GM18870 (cell line): ENCODE measurements around the gene DDX42.
A peak's percentile ranks its signal among the peaks of the same experiment; 100 is the strongest.
"Not testable (repeated sequence)": the region's sequence is repeated elsewhere in the genome, so short reads cannot be mapped to it uniquely, and the experiment has no call there.

Experiments
- ATAC-seq: cut with Tn5 transposase; IDR thresholded peaks from one replicate; pipeline ENCODE4 v1.9.1; 2021; ENCODE audit warnings: moderate library complexity; ENCODE audit not compliant: unreplicated experiment

DDX42 gene

GRCh38 chr17:63837480-63837879 is 63.5 kb downstream of the DDX42 start:
- ATAC-seq = no peak

- no peak for ATAC-seq
Observed at GRCh38 chr17:63837962-63838600, 64.1 kb downstream of the DDX42 start.

- ATAC-seq = no peak
Observed at GRCh38 chr17:63838631-63839171, 64.7 kb downstream of the DDX42 start.

- no peak for ATAC-seq
Observed at GRCh38 chr17:63840591-63841349, 66.8 kb downstream of the DDX42 start.

DNA sequence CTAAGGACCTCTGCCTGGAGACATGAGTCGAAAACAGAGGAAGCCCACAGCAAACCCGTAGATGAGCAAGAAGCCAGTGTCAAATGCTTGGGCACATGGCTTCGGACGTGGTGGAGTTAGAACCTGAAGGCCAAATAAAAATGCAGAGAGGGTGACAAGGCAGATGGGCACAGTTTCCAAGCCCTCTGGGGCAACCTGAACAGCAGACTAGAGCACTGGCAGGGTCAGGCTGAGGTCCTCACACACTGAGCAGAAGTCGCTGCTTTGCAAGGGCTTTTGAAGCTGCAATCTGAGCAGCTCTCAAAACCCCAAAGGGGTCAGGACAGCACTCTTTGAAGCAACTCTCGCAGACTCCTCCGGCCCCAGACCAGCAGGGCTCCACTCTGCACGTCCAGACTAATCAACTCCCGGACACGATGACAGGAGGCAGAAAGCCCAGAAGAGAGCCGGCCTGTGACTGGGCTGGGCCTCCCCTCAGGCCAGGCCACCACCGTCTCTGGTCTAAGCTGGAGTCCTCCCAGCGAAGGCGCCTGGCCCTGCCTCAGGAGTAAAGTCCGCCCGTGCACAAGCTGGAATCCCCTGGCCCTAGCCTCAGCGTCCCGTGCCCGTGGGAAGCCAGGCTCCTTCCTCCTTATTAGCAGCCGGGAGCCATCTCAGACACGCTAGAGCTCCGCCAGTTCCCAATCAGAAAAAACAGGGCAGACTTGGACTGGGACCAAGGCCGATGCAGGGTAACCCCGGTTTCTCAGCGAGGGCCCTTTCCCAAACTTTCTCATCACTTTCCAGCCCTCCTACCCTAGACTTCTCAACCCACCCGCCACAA is 67.6 kb downstream of the DDX42 start:
- ATAC-seq = no peak

GRCh38 chr17:63842173-63842539 is 68.2 kb downstream of the DDX42 start:
- peak; percentile 9 for ATAC-seq

DNA sequence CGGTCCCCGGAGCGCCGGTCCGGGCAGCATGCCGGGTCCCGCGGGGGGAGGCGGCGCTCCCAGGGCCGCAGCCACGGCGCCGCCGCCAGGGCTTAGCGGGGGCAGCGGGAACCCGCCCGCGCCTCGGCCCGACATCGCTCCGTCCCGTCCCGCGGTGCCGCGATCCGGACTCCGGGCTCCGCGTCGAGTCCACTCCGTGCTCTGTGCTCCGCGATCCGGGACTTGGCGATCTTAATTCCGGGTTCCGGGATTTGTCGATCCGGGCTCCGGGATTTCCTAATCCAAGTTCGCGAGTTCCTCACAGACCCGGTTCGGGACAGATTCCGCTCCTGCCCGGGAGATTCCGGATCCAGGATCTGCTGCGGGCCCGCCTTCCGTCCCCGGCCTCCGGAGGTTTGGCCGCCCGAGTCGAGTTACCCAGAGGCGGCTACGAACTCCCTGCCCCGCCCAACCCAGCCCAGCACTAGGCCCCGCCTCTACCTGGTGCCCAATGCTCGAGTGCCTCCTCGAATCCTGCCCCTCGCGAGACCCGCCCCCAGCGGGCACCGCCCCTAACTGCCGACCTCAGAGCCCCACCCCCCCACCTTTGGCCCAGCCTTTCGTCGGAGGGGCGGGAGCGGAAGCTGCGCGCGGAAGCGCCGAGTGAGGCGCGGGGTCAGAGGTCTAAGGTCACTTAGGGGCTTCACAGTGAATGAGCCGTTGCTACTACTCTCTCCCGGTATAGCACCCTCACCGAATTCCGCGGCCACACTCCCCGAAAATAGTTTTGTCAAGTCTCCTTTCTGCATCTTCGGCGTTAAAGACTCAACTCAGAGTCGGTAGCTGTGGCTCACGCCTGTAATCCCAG is 68.8 kb downstream of the DDX42 start, which contains the start of gene SMARCD2:
Gene SMARCD2, minus strand, starts transcription at position 146 of the 847 bp plus-strand sequence. Its CDS starts 11 bp downstream, at position 135.
- ATAC-seq = peak; percentile 59

DNA sequence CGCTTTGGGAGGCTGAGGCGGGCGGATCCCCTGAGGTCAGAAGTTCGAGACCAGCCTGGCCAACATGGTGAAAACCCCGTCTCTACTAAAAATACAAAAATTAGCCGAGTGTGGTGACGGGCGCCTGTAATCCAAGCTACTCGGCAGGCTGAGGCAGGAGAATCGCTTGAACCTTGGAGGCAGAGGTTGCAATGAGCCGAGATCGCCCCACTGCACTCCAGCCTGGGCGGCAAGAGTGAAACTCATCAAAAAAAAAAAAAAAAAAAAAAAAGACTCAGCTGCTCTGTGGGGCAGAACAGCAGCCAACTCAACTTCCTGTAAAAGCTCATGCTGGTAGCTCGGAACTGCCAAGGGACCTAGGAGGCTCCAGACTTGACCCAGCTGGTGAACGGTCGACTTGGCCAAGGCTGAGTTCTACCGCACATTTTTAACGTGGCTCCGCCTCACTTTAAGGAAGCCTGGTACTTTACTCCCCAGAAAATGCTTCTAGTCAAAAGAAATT is 69.5 kb downstream of the DDX42 start:
- not testable (repeated sequence) for ATAC-seq

DNA sequence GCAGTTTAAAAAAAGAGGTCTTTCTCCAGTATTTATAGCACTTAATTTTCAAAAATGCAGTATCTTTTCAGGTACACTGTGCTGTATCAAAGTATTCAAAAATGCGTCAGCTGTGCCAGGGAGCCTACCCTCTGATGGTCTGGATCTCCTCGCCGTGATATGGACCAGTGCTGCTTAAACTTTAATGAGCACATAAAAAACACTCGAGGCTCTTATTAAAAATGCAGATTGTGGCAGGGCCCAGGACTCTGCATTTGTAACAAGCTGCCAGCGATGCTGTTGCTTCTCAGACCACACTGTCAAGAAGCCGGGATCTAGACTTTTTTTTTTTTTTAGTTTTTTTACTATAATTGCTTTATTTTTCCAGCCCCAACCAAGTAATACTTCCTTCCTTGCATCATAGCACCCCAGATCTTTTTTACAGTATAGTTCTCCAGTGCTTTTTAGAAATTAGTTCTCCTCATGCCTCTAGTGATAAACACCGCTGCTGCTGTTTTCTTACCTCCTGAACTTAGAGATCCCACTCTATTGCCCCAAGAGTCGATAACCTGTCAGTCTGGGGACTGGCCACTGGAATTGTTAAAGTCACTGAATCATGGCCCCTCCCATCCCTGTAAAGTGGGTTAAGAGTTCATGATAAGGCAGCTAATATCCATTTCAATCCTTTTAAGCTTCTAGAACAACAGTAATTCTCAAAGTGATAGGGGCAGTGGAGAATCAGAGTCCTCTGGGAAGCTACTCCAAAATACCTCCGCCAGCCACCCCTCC is 70.1 kb downstream of the DDX42 start:
- no peak for ATAC-seq

GRCh38 chr17:63845509-63845908 is 71.5 kb downstream of the DDX42 start:
- ATAC-seq = no peak

DNA sequence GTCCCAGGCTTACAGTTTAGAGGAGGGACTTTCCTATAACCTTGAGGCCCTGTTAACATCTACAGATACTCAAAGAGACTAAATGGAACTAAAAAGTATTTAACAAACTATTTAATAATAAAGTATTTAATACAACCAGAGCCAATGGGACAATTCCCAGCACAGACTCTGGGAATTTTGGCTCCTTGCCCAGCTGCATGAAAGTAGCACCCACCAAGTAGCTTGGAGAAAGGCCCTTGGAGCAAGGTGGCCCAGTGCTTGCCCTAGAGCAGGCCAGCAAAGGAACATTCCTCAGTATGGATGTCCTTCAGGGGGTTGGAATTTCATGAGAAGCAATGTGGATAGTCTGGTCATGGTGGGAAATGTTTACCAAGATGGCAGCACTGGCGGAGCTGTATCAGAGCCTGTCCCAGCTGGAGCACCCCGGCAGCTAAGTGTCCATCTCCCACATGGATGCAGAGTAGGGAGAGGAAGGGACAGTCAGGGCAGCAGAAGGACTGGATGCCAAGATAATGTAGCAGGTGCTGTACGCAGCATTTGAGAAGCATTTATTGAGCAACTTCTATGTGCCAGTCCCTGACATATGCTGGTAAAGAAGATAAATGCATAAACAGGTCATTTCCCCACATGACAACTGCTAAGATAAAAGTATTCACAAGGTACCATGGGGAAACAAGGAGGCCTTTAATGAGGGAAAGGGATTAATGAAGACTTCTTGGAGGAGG is 73.7 kb downstream of the DDX42 start:
- ATAC-seq = no peak

- no peak for ATAC-seq
Observed at GRCh38 chr17:63848834-63849689, 75.1 kb downstream of the DDX42 start.

GRCh38 chr17:63850401-63850800 is 76.4 kb downstream of the DDX42 start:
- no peak for ATAC-seq

GRCh38 chr17:63853260-63853659 is 79.3 kb downstream of the DDX42 start:
- ATAC-seq = no peak

DNA sequence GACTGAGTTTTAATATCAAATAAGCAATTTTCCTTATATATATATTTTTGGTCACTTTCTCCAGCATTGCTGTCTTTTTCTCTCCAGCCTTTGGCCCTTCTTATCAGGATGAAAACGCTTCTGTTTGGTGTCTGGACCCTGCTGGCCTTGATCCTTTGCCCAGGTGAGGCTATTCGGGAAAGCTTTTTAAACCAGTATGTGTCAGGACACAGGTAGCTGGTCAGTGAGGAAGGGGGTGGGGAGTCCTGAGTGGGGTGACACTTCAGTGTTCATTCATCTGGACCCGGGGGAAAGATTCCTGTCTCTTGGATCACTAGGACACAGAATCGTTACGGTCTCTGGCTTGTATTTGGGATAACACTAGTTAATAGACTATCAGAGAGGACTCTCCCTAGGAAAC is 80.7 kb downstream of the DDX42 start:
- no peak for ATAC-seq

DNA sequence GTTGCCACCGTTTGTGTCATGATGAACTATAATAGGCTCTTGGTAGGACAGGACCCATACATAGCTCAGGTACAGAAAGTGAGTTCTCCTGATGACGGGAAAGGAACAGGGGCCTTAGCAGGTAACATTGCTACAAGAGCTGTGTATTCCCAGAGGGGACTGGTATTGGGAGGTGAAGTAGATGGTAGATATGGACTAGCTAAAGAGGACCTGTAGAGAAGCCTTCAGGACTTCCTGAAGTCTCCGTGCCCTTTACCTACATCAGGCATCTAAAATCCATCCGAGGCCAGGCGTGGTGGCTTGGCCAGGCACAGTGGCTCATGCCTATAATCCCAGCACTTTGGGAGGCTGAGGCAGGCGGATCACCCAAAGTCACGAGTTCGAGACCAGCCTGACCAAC is 81.2 kb downstream of the DDX42 start:
- ATAC-seq = no peak

DNA sequence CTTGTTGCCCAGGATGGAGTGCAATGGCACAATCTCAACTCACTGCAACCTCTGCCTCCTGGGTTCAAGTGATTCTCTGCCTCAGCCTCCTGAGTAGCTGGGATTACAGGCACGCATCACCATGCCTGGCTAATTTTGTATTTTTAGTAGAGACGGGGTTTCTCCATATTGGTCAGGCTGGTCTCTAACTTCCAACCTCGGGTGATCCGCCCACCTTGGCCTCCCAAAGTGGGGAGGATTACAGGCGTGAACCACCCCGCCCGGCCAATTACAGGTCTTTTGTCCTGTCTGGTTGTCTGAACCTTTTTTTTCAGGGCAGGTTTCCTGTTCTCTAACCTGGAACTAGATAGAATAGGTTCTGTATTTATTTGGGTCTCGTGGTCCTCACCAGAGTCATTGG is 82.5 kb downstream of the DDX42 start:
- ATAC-seq = not testable (repeated sequence)

DNA sequence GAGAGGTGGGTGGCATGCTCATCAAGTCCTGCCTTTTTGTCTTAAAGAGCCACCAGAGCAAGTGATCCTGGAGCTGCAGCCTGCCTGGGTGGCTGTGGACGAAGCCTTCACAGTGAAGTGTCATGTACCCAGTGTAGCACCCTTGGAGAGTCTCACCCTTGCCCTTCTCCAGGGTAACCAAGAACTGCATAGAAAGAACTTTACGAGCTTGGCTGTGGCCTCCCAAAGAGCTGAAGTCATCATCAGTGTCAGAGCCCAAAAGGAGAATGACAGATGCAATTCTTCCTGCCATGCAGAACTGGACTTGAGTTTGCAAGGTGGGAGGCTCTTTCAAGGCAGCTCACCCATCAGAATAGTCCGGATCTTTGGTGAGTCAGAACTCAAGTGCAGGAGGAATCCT is 85.3 kb downstream of the DDX42 start:
- ATAC-seq = no peak
